GM18499 (cell line): ENCODE results near the gene CBFA2T3.

Experiments
- ATAC-seq: cut with Tn5 transposase; IDR thresholded peaks from one replicate; pipeline ENCODE4 v1.9.1; 2021; ENCODE audit warnings: moderate number of reproducible peaks; ENCODE audit not compliant: insufficient read depth, unreplicated experiment

CBFA2T3 gene

GRCh38 chr16:88869673-88869980, 107.4 kb downstream of the CBFA2T3 start:
- no peak for ATAC-seq

DNA sequence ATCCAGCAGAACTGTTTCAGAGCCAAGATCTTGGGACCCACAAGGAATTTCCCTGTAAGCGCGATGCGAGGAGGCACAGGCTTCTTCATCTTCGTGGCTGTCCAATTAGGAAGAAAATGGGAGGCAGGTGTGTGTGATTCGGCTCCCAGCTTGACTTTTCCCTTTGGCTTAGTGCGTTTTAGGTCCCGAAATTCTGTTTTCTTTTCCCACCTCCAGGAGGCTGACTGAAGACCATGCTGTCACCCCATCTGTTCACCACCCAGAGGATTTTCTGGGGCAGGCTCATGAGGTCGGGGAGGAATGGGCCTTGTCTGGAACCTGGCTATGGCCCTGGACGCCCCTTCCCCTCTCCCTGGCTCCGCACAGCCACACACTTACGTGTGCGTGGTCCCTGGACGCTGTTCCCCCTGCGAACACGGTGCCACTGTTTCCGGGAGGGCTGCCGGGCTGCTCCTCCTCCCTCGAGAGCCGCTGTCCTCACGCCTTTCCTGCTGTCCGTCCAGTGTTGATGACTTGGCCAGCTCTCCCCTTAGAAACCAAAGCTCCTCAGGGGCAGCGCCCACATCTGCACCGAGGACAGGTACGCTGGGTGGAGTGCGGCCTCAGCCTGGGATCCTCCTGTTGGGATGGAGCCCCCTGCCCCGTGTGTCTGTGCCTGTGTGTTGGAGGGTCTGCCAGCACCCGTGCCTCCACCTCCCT, 107.9 kb downstream of the CBFA2T3 start:
- no peak for ATAC-seq

DNA sequence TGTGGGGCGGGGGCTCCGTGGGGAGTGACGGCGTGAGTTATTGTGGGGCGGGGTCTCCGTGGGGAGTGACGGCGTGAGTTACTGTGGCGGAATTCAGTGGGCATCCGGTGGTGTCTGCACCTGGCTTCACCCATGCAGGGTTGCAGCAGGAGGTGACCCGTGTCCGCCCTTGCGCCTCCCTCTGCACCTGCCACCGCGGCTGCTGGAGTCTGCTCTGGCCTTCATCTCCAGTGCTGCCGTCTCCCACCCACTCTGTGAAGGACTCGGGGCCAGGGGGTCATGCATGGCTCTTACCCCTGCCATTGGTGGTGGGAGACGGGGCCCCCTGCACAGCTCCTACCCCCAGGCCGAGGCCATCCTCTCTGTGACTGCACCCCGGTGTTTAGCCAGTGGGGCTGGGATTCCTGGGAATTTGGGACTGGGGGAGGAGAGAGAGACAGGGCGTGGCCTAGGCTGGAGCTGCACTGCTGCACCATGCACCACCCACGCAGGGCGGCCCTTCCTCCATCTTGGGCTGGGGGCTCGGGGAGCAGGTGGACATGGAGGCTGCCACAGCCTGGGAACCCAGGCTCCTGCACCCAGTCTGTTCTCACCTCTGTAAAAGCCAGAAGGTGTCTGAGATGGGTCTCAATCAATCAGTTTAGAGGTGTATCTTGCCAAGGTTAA, 109.3 kb downstream of the CBFA2T3 start:
- no peak for ATAC-seq

DNA sequence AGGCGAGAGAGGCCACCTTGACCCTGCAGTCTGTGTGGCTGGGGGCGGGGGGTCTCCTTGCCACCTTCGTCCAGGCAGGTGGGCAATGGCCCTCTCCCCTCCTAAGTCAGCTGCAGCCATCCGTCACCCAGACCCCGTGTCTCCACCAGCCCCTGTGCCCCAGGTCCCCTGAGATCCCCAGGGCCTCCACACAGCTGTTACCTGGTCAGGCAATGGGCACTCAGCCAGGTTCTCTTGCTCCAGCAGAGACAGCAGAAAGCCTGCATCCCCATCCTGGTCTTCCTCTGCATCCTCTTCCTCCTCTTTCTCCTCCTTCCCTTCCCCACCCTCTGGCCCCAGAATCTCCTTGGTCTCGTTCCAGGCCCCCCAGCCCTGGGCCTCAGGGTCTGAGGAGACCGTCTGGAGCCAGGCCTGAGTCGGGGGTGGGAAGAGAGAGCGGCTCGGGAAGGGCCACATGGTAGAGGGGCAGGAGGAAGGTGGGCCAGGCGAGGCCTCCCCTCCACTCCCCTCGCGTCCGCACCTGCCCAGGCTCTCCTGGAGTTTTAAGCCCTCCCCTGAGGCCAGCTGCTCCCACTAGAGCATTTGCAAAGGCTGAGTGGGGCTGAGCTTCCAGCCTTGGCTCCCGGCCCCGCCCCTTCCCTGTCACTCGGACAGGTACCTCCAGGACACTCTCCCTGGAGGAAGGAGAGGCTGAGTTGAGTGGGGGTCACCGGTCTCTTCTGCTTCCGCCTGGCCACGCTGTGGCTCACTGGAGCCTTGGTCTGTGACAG, 110.7 kb downstream of the CBFA2T3 start, which contains the start of gene PABPN1L:
Gene PABPN1L (minus strand): TSS at position 510 of the 770 bp plus-strand sequence. CDS start 54 bp downstream, at position 456.
- no peak for ATAC-seq

GRCh38 chr16:88865742-88866141, 111.3 kb downstream of the CBFA2T3 start:
- ATAC-seq: no peak

DNA sequence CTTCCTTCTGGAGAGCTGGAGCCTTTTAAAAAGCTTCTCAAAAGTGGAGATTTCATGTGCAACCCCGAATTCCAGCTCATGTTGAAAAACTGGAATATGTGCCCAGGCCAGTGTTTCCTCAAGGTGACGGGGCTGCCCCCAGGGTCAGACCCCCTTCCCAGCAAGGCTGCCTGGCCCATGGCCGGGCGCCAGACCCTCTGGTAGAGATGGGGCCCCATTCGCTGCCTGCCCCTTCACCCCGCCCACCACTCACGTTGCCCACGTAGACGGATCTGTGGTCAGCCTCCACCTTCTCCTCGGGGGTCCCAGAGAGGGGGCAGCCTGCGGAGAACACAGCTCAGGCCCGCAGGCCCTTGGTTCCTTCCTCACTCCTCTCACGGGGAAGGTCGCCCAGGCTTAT, 111.7 kb downstream of the CBFA2T3 start:
- no peak for ATAC-seq

DNA sequence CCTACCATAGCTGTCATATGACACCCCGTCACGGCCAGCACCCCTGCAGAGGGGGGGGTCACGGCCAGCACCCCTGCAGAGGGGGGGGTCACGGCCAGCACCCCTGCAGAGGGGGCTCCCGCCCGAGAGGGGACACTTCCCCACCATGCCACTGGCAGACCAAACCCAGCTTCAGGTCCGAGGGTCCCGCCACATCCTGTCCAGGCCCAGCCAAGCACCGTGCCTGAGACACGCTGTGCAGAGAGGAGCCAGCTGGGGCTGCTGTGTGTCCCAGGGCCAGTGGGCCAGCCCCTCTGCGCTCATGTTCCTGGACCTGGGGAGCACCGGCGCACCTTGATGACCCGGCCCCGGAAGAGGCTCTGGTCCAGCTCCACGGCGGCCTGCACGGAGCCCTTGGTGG, 112.5 kb downstream of the CBFA2T3 start:
- ATAC-seq: no peak

DNA sequence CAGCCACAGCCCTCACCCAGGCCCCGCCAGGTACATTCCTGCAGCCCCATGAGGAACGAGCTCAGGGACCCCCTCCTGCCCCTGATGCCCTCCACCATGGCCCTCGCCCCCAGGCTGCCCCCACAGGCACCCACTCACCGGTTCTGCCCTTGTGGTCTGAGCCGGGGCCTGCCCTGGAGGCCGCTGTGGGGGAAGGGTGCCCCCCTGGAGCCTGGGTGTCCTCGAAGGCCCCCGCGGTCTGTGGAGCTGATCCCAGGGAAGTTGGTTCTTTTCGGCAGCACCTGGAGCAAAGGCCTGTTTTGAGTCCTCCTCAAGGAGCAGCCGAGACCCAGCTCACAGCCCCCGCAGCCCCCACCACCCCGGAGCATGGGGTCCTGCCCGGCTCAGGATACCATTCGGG, 112.9 kb downstream of the CBFA2T3 start:
- no peak for ATAC-seq

GRCh38 chr16:88863426-88863825, 113.6 kb downstream of the CBFA2T3 start:
- ATAC-seq: no peak

GRCh38 chr16:88862968-88863367, 114.0 kb downstream of the CBFA2T3 start:
- no peak for ATAC-seq

- no peak for ATAC-seq
Measured at GRCh38 chr16:88861359-88861758, 115.6 kb downstream of the CBFA2T3 start.

DNA sequence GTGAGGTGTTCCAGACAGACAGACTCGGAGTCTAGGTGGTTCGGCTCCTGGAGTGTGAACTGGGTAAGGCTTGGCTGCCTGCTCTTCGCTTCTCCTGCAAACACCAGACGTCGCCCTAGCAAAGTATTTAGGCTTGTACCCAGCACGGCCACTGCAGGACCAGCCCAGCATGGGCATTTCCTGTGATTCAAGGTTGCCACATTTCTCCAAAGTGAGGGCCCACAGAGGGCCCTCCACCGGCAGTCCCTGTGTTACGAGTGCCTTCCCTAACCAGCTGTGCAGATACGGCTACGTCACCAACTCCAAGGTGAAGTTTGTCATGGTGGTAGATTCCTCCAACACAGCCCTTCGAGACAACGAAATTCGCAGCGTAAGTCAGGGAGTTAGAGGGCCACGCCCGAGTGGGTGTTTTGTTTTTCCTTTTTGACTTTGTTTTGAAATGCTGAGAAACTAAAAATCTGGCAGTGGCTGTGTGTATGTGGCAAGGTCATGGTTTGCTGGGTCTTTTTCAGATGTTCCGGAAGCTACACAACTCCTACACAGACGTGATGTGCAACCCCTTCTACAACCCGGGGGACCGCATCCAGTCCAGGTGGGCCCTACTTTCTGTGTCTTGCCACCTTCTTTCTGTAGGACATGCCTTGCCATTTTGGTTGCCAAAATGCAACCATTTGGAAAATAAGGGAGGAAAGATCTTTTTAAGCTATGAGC, 117.5 kb downstream of the CBFA2T3 start:
- no peak for ATAC-seq

- ATAC-seq: peak; percentile 27
Measured at GRCh38 chr16:88857728-88858339, 119.2 kb downstream of the CBFA2T3 start.

DNA sequence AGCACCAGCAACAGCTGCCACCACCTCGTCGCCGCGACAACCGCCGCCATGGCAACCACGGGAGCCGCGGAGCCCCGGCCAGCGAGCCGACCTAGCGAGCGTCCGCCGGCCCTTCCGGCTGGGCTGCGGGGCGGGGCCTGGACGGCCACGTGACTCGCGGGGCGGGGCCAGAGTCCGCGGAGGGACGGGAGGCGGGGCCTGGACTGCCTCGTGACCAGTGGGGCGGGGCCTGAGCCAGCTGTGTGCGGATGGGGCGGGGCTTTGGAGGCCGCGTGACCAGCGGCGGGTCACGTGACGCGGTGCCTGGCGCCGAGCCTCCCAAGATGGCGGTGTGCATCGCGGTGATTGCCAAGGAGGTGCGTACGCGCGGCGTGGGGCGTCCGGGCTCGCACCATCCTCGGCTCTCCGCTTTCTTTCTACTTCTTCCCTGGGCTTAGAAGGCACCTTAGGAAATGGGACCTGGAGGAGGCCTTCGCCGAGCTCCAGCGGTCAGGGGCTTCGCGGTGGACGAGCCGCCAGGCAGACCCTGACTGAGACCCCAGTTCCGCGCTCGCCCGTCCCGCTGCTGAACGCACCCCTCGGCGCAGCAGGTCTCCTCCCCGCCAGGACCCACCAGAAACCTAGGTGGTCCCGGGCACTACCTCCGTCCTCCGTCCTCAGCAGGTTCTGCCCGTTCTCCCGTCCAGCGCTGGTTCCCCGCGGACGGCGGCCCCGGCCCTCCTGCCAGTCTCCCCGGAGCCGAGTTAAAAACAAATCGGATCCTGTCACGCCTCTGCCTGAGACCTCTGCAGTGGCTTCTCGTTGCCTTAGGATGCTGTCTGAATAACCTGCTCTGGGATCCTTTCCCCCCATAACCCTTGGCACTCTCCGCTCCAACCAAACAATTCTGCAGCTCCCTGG, 119.9 kb downstream of the CBFA2T3 start, which contains the start of the genes GALNS and TRAPPC2L:
Gene GALNS (minus strand): TSS at position 120 of the 900 bp plus-strand sequence. CDS start 70 bp downstream, at position 50.
Gene TRAPPC2L (plus strand): TSS at position 300 of the 900 bp plus-strand sequence. CDS start 24 bp downstream, at position 324.
- peak; percentile 60 for ATAC-seq

DNA sequence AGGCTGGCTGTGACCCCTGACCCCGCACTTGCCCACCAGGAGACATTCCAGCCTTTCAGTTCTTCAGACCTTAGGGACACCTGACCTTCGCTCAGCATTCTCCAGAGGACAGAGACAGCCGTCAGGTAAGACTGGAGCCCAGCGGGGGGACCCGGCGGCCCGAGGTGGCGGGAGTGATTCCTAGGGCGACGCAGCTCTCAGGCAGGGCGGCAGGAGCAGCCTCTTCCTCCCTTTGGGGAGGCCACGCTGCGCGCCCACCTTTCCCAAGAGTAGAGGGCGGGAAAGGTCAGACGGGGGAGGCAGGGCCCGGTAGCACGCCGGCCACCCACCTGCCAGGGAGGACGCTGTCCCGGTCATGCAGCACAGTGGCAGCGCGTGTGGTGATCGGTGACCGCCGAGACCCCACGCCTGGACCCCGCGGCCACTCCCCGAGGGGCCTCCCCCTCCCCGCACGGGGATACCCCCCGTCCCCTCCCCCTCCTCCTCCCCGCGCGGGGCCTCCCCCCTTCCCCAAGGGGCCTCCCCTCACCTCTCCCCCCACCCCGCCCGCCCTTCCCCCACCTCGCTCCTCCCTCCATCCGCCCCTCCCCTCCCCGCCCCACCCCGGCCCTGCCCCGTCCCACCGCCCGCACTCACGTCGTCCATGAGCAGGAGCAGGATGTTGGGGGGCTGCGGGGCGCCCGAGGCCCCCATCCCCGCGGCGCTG, 120.7 kb downstream of the CBFA2T3 start:
- no peak for ATAC-seq

- no peak for ATAC-seq
Measured at GRCh38 chr16:88855736-88856121, 121.3 kb downstream of the CBFA2T3 start.

- no peak for ATAC-seq
Measured at GRCh38 chr16:88855176-88855575, 121.8 kb downstream of the CBFA2T3 start.

DNA sequence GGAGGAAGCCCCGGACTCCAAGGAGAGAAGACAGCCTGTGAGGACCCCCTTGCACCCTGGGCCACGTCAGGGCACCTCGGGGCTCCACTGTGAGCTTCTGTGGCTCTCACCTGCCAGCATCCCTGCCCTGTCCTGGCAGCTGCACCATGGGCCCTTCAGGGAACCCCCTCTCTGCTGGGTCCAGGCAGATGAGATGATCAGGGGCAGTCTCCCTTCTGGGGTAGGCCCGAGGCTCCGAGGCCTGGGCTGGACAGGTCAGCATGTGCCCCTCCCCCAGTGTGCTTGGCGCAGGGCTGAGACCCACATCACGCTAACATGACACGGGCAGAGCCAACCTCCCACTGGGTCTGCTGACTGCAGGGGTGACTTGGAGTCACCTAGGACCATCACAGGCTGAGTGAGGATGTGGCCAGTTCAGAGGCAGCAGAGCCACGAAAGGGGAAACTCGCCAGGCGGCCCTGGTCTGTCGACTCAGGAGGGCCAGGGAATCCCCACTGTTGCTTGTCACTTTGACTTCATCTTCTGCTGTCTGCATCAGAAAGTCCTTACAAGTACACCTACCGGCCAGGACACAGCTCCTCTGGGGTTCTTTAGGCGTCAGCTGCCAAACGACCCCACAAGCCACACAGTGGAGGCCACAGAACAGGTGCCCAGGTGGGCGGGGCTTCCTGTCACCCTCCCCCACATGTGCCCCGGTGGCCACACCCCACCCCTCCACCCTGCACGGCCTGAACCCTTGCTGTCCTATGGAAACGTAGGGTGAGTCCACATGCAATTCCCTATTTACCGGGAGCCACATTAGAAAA, 122.5 kb downstream of the CBFA2T3 start:
- no peak for ATAC-seq
